Epidermal melanocyte (primary cell): ENCODE results near the gene NPAS4.
"Not testable (repeated sequence)": the region's sequence is repeated elsewhere in the genome, so short reads cannot be mapped to it uniquely, and the experiment has no call there.

ENCODE experiments used
- DNase-seq: peaks from one replicate; pipeline ENCODE4 v3.0.0; 2011; ENCODE audit warnings: low spot score; ENCODE audit not compliant: insufficient read length

The NPAS4 gene

DNA sequence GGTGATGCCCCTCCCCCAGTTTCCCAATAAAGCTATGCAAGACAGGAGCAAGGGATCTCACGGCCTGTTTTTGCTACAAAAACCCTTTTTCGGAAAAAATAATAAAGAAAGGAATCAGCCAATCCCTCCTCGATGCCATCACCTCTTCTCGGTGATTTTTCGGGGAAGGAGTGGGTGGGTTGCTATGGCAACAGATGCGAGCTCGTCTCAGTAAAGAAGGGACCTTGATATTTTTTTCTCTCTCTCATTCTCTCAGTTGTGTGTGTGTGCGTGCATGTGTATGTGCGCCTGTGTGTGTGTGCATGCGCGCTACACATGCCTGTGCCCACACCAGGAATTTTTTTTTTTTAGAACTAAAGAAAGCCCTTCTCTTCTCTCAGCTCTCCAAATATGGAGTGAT, 3.8 kb upstream of the NPAS4 start:
- DNase-seq, result no peak

DNA sequence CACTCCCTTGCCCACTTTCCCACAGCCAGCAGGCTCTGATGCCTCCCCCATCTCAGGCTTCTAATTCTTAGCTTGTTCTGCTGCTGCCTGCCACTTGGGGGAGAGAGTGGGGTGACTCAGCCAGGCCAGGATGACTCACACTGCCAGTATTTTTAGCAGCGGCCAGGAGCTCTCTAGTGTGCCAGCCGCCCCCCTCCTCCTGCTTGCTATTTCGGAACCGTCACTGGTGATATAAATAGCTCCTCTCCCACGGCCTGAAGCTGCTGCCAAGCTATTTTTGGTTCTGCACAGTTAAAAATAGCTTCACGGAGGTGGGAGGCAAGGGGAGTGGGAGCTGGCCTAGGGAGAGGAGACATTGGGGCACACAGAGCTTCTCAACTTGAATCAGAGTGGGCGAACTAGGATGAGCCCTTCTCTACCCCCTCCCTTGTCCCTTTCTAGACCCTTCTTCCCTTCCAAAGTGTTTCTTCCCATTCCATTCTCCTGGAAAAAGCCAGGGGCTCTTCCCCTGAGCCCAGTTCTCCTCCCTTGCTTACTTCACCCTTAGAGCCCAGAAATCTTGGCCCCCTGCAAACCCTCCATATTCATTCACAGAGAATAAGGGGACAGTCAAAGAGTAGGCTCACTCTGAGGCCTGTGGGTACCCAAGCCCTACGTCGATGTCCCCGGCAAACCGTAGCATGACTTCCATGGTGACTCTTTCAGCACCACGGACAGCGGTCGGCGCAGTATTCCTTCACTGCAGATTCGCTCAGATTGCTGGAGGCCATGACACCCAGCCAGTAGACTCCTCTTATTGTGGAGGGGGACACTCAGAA, 2.5 kb upstream of the NPAS4 start:
- DNase-seq, result peak; percentile 67

DNA sequence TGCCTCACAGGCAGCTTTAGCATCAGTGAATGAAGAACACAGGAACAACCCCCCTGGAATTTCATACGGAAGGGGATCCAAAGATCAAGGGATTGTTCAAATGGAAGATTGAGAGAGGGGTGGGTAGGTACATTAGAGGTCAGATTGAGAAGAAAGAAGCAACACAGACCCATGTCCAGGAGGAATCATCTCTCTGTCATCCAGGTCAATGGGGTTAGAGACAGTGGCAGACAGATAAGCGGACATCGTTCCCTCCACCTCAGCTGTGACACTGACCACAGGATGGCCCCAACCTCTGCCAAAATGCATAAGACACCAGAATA, 1.9 kb upstream of the NPAS4 start:
- DNase-seq, result no peak

DNA sequence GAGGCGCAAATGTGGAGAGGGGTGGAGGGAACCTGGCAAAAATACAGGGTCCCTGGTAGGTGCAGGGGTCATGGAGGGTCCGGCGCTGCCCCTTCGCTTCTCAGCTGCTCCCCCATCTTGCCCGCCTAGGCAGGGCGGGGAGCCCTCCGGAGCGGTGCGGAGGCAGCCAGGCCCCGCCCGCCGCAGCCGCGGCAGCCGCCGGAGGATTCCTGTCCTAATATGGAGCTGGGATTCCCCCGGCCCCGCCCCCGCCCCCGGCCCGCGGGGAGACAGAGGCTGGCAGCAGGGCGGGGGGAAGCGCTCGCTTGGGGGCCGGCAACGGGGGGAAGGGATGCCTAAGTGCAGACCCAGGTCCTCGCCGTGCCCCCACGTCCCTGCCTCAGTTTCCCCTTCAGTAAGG, 1.0 kb upstream of the NPAS4 start:
- DNase-seq, result no peak

DNA sequence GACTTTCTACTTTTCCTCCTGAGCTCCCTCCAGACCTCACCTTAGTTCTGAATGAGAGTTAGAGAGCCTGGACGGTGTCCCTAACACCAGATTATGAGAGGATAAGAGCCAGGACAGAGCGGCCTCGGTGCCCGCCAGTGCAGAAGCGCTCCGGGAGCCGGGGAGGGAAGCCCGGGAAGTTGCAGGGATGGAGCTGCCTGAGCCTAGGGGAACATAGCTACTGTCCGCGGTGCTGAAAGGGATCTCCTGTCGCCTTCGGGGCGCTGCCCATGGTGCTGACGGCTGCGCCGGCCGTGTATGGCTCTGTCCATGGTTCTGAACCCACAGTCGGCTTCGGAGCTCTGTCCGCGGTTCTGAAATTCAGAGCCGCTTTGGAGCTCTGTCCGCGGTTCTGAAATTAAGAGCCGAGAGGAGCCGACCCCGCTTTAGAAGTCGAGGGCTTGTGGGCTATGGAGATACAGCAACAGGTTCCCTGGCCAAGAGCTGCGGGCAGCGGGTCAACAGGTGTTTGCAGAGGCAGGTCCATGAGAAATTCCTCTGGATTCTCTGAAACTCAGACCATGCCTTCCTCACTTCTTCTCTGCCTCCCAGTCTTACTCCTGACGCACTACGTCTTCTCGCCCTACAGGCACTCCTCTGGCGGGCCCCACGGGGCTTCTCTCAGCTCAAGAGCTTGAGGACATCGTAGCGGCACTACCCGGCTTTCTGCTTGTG, 814 bp downstream of the NPAS4 start:
- peak; percentile 87 for DNase-seq

DNA sequence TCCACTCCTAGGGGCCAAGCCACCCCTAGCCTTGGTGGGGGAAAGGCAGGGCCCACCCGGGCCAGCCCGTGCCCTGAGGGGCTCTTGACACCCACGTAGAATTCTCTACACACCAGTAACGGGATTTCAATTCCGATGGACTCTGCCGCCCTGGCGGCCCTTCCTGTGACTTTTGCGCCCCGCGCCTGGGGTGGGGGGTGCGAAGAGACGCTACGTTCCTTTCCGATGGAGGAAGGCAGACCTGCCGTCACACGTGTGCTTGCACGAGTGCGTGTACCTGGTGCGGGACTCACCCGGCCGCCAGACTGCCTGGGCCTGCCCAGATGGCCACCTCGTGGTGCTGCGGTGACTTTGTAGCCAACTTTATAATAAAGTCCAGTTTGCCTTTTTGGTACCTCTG, 5.5 kb downstream of the NPAS4 start:
- DNase-seq, result no peak

DNA sequence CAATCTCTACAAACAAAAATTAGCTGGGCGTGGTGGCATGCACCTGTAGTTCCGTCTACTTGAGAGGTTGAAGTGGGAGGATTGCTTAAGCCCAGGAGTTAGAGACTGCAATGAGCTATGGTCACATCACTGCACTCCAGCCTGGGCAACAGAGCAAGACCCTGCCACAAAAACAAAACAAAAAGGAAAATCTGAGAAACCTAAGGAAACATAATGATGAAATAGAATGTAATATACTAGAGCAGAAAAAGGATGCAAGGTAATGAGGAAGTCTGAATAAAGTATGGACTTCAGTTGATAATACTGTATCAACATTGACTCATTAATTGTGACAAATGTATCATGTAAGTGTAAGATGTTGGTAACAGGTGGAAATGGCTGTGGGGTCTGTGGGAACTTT, 8.1 kb downstream of the NPAS4 start:
- no peak for DNase-seq

DNA sequence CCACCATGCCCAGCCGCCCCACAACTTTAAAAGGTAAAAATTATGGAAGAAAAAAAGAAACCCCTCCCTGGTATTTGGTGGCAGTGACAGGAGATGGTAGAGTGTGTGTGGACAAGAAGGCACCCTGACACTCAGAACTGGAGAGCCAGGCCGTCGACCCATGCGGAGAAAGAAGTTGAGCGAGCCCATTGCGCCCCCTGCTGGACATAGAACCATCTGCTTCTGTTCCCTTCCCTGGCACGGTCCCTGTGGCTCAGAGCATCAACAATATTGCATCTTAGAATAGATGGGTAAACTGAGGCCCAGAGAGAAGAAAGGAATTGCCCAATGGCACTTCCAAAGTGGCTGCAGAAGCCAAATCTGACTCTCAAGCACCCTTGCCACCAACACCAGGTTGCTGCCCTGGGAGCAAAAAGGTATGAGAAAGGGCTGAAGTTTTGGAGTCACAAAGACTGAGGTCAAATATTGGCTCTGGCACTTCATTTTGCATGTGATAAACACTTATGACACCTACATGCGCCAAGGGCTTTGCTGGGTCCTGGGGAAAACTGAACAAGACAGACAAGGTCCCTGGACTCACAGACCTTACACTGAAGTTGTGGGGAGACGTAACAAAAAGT, 9.3 kb downstream of the NPAS4 start:
- peak; percentile 50 for DNase-seq

DNA sequence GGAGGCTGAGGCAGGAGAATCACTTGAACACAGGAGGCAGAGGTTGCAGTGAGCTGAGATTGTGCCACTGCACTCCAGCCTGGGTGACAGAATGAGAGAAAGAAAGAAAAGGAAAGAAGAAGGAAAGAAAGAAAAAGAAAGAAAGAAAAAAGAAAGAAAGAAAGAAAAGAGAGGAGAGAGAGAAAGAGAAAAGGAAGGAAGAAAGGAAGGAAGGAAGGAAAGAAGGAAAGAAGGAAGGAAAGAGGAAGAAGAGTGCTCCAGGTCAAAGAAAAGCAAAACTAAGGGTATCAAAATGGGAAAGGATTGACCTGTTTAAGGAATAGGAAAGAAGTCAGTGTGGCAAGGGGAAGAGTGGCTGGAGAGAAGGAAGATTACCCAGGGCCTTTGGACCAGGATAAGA, 10.5 kb downstream of the NPAS4 start:
- not testable (repeated sequence) for DNase-seq

DNA sequence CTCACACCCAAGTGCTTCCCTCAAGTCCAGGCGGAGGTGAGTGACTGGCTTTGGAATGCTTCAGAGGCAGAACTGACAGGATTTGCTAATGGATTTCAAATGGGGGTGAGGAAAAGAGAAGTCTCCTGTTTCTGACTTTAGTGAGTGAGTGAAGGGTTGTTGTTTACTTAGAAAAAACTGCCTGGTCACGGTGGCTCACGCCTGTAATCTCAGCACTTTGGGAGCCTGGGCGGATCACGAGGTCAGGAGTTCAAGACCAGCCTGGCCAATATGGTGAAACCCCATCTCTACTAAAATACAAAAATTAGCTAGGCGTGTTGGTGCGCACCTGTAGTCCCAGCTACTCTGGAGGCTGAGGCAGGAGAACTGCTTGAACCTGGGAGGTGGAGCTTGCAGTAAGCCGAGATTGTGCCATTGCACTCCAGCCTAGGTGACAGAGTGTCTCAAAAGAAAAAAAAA, 11.1 kb downstream of the NPAS4 start:
- not testable (repeated sequence) for DNase-seq

DNA sequence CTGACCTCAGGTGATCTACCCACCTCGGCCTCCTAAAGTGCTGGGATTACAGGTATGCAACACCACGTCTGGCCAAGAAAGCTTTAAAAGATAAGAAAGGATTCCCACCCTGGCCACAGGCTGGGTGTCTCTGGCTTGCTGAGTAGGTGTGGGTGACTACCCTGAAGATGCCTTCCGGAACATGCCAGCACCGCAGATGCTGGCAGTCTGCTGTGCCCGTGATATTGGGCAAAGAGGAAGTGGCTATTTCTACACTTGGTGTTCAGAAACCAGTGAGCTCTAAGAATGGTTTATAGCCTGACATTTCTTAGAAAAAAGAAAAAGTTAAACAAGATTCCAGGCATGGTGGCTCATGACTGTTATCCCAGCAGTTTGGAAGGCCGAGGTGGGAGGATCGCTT, 11.8 kb downstream of the NPAS4 start:
- DNase-seq, result no peak

DNA sequence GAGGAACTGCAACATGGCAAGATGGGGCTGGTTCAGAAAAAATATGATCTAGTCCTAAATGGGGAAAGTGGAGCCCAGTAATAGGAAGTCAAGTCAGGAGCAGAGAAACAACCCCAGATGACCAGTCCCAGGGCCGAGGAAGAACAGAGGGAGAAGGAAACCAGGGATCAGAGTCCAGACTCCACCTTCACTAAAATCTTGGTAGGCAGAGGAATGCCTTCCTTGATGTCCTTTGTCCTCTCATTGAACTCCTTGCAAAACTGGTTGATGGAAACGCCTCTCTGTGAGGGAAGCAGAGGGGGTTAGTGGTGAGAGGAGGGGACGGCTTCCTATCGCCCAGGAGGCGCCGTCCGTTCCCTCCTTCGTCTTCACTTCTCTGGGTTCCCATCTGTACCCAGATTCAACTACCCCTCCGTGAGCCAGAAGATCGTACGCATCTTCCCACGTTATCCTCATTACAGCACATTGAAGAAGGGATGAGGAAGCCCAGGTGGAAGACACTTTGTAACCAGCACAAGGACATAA, 17.2 kb downstream of the NPAS4 start:
- no peak for DNase-seq

DNA sequence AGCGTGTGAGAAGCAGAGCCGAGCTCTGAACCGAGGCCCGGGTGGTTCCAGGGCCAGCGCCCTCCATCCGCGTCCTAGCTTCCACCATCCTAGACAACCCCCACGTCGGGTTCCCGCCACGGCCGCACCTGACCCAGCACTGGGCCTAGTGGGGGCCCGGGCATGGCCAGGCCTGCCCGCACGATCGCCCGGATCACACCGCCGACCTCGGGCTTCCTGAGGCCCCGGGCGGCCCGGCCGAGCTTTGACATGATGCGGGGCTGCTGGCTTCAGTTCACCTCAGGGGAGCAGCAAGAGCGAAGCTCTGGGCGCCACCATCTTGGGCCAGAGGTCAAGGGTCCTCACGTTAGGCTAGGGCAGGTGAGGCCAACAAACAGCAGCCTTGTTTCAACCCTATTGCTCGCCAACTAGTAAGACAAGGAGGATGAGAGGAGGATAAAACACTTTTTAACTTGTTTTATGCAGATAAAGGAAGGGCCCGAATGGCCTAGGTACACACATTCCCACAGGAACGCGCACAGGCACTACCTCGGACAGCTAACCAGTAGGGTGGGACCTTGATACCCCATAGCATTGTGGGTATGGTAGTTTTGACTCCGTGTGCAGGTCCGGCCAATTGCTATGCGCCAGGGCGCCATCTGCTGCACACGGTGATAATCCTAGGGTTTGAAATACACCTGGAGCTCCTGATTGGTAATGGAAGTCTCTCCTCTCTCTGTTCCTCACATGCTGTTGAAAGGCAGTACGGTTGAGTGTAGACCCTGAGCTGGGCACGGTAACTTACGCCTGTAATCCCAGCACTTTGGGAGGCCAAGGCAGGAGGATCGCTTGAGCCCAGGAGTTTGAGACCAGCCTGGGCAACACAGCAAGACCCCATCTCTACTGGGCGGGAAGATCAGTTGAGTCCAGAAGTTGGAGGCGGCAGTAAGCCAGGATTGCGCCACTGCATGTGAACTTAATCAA, 17.9 kb downstream of the NPAS4 start, which contains the start of gene MRPL11:
Gene MRPL11 (minus strand): TSS at position 345 of the 963 bp plus-strand sequence. CDS start 94 bp downstream, at position 251.
- DNase-seq, result peak; percentile 100

DNA sequence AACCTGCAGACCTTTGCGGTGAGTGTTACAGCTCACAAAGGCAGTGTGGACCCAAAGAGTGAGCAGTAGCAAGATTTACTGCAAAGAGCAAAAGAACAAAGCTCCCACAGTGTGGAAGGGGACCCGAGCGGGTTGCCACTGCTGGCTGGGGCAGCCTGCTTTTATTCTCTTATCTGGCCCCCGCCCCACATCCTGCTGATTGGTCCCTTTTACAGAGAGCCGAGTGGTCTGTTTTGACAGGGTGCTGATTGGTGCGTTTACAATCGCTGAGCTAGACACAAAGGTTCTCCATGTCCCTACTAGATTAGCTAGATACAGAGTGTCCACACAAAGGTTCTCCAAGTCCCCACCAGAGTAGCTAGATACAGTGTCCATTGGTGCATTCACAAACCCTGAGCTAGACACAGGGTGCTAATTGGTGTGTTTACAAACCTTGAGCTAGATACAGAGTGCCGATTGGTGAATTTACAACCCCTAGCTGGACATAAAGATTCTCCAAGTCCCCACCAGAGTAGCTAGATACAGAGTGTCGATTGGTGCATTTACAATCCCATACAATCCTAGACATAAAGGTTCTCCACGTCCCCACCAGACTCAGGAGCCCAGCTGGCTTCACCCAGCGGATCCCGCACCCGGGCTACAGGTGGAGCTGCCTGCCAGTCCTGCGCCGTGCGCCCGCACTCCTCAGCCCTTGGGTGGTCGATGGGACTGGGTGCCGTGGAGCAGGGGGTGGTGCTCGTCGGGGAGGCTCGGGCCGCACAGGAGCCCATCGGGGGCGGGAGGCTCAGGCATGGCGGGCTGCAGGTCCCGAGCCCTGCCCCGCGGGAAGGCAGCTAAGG, 19.5 kb downstream of the NPAS4 start:
- not testable (repeated sequence) for DNase-seq

DNA sequence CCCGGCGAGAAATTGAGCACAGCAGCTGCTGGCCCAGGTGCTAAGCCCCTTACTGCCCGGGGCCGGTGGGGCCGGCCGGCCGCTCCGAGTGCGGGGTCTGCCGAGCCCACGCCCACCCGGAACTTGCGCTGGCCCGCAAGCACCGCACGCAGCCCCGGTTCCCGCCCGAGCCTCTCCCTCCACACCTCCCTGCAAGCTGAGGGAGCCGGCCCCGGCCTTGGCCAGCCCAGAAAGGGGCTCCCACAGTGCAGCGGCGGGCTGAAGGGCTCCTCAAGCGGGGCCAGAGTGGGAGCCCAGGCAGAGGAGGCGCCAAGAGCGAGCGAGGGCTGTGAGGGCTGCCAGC, 20.1 kb downstream of the NPAS4 start:
- not testable (repeated sequence) for DNase-seq

DNA sequence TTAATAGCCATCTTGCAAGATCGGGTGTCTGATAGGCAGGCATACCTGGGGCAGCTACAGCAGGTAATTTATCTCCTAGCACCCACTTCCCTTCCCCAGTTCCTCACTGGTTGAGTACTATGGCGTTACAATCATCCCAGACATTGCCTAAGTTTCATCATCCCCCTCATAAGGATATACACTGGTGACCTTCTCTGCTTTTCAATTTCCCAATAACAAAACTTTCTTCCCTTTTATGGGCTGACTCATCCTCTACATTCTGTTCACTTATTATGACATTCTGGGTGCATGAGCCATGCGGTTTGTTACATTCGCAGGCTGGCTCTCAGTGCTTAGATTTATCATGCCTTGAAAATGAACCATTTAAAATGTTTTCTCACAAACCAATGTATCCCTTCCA, 22.8 kb downstream of the NPAS4 start:
- no peak for DNase-seq

DNA sequence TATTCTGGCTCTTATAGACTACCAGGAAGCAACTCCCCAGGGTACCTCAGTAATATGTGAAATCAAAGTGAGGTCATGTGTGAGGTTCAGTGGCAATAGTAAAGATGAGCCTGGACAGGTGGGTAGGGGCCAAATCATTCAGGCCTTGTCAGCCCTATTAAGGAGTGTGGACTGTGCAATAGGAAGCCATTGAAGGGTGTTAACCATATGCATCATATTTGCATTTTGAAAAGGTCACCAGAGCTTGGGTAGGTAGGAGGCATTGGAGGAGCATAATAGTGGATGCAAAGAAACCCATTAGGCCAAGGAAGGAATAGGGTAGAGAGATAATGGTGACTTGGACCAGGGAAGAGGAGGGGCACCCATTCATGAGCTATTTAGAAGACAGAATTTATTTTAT, 26.2 kb downstream of the NPAS4 start:
- no peak for DNase-seq

DNA sequence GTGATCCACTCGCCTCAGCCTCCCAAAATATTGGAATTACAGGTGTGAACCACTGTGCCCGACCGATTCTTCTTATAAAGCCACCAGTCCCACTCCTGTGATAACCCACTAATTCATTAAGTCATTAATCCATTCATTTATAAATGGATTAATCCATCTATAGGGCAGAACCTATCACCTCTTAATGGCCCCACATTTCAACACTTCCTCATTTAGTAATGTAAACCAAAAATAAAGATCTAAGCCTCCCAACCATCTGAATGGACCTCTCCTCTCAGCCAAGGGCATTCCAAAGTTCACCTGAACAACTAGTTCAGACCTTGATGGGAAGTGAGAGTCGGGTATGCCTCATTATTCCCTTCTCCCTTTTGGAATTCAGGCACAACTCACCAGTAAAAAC, 27.7 kb downstream of the NPAS4 start:
- DNase-seq, result no peak

DNA sequence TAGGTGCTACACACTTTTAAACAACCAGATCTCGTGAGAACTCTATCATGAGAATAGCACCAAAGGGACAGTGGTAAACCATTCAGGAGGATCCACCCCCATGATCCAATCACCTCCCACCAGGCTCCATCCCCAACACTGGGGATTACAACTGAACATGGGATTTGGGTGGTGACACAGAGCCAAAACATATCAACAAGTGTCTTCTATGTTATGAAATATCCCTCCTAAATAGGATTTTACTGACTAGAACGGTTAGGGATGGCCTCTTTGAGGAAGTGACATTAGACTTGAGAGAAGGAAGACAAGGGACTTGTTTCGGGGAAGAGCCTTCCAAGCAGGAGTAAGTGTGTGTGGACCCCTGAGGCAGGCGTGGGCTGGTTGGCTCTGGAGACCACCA, 29.7 kb downstream of the NPAS4 start:
- DNase-seq, result no peak

DNA sequence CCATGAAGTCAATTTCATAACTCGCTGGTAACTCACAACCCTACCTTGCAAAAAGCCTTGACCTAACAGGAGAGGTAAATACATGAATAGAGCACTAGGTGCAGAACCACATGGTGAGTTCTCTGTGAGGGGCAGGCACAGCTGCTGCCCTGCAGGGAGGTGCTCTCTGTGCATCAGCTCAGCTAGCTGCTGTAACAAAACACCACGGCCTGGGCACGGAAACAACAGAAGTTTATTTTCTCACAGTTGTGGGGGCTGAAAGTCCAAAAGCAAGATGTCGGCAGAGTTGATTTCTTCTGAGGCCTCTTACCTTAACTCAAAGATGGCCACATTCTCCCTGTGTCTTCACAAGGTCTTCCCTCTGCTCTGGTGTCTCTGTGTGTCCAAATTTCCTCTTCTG, 30.8 kb downstream of the NPAS4 start:
- DNase-seq, result no peak
